Measurements from ENCODE around the gene PEAK1.
A peak's percentile ranks its signal among the peaks of the same experiment; 100 is the strongest.

Gene PEAK1

GRCh38 chr15:77446840-77447390 lies 27.0 kb upstream of the PEAK1 start:
- H3K4me3 ChIP-seq (ENCODE audit: control insufficient read depth, low read depth, low read length), result no peak overlapping the region
- no peak for DNase-seq (ENCODE audit: low read depth)
- TF ChIP-seq CTCF (conservative IDR thresholded peaks at IDR 0.05; ENCODE audit: control insufficient read depth, insufficient read depth, low read depth, low read length), result no peak

- no peak for TF ChIP-seq CTCF (conservative IDR thresholded peaks at IDR 0.05; ENCODE audit: control insufficient read depth, insufficient read depth, low read depth, low read length)
- peak; percentile 65 for DNase-seq (ENCODE audit: low read depth)
- H3K4me3 ChIP-seq (ENCODE audit: control insufficient read depth, low read depth, low read length), result no peak overlapping the region
Observed at GRCh38 chr15:77440378-77440999, 20.6 kb upstream of the PEAK1 start.

- TF ChIP-seq CTCF (conservative IDR thresholded peaks at IDR 0.05; ENCODE audit: control insufficient read depth, insufficient read depth, low read depth, low read length), result no peak
- DNase-seq (ENCODE audit: low read depth), result no peak
- no peak overlapping the region for H3K4me3 ChIP-seq (ENCODE audit: control insufficient read depth, low read depth, low read length)
Observed at GRCh38 chr15:77437264-77437663, 17.4 kb upstream of the PEAK1 start.

- H3K4me3 ChIP-seq (ENCODE audit: control insufficient read depth, low read depth, low read length), result no peak overlapping the region
- no peak for DNase-seq (ENCODE audit: low read depth)
- no peak for TF ChIP-seq CTCF (conservative IDR thresholded peaks at IDR 0.05; ENCODE audit: control insufficient read depth, insufficient read depth, low read depth, low read length)
Observed at GRCh38 chr15:77436822-77437221, 16.9 kb upstream of the PEAK1 start.

- H3K4me3 ChIP-seq (ENCODE audit: control insufficient read depth, low read depth, low read length), result no peak overlapping the region
- no peak for DNase-seq (ENCODE audit: low read depth)
- no peak for TF ChIP-seq CTCF (conservative IDR thresholded peaks at IDR 0.05; ENCODE audit: control insufficient read depth, insufficient read depth, low read depth, low read length)
Observed at GRCh38 chr15:77430652-77431051, 10.7 kb upstream of the PEAK1 start.

- DNase-seq (ENCODE audit: low read depth), result no peak
- no peak for TF ChIP-seq CTCF (conservative IDR thresholded peaks at IDR 0.05; ENCODE audit: control insufficient read depth, insufficient read depth, low read depth, low read length)
- H3K4me3 ChIP-seq (ENCODE audit: control insufficient read depth, low read depth, low read length), result no peak overlapping the region
Observed at GRCh38 chr15:77430213-77430612, 10.3 kb upstream of the PEAK1 start.
